T-helper 2 cell treated with Interferon-gamma antibody and Interleukin-4, amounts not matched to agents 100 ng/mL and 5 ng/mL, for 36 hours (primary cell): ENCODE measurements around the gene FOXP4. TPM values are rescaled to one million over a fixed set of nuclear protein-coding genes. Genes with fewer than 3 reads are reported as not detected.

Experiments used
- intact Hi-C: fragments of 100-400 bp; cut with micrococcal nuclease; formaldehyde crosslinking; loops from one replicate; pipeline ENCODE4 v1.15.1; 2023
- total RNA-seq: library from RNA; stranded (reverse); gene quantifications from 2 replicates; pipeline ENCODE4 v1.2.3, GENCODE V29; 2022

Gene FOXP4
- total RNA-seq, 1 donor from 2014 or later: 5.6 TPM

DNA sequence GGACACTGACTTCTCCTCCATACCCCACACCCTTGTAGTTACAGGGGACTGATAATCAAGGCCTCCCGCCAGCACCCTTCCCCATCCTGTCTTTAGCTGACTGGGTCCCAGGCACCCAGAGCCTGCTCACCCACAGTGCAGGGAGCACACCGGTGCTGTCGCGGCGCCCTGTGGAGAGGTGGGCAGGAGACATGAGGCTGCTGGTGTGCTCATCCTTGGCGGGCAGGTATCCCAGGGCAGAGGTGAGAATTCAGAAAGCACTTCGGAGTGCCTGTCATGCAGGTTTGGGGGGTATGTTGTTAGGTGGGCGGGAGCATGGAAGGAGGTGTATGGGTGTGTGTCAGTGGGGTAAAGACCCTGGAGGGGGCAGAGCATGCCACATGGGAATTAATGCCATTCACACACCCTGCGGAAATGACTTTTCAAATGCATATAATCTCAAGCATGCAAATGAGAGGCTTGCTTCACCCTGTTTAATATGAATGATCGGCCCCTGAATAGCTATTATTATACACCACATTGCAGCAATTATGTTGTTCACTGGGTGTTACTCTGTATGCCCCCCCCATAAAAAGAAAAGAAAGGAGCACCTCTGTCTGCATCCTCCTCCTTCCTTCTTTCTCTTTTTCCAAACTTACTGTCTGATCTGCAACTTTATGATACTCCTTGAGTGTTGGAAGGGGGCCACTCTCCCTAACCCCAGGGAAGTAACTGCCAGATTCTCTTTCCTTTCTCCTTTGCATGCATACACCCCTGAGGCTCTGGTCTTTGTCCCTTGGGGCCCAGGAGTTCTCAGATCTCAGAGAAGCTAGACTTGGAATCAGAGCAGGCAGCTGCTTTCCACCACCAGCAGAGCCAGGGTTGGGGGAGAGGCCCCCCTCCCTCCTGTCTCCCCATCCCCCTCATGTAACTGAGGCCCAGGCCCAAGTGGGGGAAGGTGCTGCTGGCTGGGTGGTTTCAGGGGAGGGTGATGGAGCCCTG, 16.0 kb downstream of the FOXP4 start:
- intact Hi-C loops: loop anchor here (1.0 kb wide), 1 partner anchor 30 kb away; no protein-coding TSS in a partner anchor

DNA sequence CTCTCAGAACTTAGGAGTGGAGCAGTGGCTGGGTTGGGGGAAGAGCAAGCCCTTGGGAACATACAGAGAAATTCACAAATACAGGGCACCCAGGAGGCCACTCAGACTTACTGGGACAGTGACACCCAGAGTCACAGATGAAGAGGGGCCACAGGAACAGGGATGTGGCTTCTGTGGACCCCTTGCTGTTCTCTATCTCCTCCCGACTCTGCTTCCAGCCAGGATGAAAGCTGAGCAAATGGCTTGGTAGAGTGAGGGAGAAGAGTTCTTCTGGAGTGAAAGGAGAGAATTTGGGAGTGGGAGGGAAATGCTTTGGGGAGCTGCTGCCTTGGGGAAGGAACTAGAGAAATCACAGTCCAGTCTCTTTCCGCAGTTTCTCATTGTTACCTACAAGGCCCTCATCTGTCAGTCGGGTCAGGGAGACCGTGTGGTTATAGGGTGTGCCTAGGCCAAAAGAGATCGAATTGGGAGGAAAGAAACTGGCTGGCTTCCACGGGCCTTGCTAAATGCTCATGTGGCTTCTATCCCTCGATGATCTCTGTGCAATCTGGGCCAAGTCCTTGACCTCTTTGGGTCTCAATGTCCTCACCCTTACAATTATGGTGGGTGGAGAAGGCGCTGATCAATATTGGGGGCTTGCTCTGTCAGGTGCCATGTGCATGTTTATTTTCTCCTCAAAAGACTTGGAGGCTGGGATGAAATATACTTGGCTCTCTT, 17.0 kb downstream of the FOXP4 start:
- intact Hi-C loops: no loop called here

DNA sequence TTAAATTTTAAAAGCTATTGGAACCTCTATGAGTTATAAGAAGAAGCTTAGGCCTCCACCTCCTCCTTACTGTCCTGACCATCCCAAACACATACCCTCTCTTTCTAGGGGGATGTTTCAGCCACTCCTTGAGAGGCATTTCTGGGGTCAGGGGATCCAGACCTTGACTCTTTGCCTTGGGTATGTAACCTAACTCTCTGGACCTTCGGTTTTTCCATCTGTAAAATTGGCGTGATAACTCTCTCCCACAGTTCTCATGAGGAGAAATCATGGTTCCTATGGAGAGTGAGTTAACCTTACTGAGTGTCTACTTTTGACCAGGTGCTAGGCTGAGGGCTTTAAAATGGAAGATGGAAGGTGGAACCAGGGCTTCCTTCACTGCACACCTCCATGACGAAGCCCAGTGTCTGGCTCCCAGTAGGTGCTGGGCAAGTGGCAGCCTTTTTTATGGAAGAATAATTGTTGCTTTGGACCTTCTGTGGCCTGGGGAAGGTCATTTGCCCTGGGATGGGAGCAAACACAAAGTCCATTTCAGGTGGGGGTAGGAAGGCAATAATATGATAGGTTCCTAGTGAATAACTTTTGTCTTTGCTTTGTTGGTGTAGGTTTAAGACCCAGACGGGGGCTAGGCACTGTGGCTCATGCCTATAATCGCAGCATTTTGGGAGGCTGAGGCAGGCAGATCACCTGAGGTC, 18.4 kb downstream of the FOXP4 start:
- intact Hi-C loops: no loop called here

DNA sequence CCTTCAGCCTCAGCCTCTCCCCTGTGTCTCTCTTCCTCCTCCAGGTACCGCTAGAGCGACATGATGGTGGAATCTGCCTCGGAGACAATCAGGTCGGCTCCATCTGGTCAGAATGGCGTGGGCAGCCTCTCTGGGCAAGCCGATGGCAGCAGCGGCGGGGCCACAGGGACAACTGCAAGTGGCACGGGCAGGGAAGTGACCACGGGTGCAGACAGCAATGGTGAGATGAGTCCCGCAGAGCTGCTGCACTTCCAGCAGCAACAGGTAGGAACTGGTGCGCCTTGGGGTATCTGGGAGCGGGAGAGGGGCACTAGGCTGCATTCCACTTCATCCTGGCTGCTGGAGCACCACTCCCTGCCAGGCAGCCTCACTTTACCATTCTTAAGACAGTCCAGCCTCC, 19.5 kb downstream of the FOXP4 start:
- intact Hi-C loops: no loop called here

DNA sequence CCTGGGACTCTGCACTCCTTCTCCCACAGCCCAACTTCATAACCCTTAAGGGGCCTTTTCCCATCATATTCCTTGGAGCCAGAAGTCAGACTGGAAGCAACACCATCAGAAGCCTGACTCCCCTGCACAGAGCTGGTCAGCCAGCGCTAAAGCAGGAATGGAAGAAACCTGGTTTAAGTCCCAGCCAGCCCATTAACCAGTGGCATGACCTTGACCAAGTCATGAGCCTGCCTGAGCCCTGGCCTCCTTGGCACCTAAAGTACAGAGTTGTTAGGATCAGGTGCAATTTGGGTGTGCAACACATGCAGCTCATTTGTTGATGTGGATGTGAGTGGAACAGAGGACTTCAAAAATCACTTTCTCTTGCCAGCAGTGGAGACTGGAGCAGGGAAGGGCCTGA, 20.8 kb downstream of the FOXP4 start:
- intact Hi-C loops: no loop called here

DNA sequence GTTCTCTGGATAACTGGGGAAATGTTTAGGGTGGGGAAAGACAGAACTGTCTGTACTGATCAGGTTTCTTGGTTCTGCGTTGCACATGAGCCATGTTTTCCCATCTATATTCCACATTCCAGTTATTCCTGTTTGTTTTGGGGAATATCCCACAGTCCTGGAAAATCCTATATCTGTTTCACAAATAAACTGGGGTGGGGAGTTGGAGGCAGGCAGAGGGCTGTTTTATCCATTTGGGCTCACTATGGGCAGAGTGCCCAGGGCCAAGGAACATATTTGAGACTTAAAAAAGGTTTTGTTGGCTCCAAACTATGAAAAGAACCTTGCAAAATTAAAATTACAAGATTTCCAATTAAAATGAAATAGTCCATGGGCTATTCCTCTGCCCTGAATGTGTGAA, 21.5 kb downstream of the FOXP4 start:
- intact Hi-C loops: no loop called here

GRCh38 chr6:41568202-41568584, 22.0 kb downstream of the FOXP4 start:
- intact Hi-C loops: no loop called here

DNA sequence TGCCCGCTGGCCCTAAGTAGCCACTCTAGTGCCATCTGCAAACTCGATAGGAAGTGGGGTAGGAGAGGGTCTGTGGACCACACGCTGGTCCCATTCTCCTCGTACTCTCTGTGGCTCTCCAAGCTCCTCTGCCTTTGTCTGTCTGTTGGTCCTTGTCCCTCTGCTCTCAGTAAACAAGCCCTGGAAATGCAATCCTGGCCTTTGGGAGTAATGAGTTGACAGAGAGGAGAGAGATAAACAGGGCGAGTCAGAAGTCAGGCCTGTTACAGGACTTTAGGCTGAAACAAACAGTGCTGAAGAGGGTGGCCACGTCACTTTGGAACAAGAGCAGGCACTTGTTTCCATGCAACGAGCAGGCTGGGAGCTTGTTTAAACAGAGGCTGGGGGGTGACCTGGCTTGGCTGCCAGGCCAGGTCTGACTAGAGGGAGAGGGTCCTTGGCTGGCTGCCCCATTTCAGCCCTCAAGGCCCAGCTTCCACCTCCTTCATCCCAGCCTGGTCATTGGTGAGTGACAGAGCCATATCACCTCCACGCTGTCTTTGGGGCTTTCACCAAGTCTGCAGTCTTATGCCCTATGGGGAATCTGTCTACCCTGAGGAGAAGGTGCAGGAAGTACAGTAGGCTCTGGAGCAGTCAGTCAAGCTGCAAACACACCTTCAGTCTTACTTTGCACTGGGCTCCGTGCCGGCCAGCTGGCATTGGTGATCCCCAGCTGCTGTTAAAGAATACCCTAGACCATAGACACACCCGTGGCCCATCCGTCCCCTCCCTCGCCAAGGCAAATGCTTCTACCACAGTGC, 22.6 kb downstream of the FOXP4 start:
- intact Hi-C loops: no loop called here

DNA sequence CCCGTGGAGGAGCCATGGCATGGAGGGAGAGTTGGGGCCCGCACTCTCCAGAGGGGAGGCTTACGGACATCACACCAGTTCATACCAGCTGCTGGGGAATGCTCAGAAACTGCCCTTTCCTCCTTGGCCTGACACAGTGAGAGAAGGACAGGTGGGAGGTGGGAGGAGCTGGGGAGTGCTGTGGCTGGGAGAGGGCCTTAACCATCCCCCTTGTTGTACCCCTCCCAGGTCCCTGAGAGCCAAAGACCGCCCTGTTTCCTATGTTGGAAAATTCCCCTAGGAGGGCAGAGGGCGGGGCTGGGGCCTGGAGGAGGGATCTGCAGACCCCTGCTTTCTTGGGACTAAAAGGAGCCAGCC, 24.1 kb downstream of the FOXP4 start:
- intact Hi-C loops: no loop called here

DNA sequence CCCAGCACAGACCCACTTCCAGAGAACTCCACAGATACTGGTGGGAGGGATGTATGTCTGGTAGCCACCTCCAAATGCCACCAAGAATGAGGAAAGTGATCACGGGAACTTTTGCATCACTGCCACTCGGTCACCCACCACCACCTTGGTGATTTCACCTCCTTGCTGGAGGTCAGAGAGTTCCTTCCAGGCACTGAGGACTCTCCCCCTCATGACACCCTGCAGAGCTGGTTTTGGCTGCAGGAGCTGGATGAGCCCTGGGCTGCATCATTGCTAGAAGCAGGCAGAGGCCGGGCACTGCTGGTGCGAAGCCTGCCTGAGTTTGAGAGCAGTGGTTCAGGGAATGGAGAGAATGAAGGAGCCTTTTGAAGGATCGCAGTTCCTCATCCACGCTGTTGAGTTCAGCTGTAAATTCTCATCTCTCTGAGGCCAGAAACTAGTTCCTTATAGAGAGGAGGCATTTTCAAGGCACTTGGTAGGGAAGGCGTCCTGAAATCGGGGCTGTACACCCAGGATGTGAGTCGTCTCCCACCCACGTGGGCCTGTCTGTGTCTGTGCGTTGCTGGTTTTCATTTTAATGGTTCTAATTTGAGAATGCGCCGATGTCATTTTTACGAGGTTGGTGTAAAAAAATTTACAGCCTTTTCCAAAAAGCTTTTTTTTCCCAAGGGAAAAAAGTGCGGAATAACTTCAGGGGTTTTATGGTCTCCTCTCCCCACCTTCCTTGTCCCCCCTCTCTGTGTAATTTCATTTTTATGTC, 25.0 kb downstream of the FOXP4 start:
- intact Hi-C loops: no loop called here

GRCh38 chr6:41572613-41573012, 26.4 kb downstream of the FOXP4 start:
- intact Hi-C loops: no loop called here

GRCh38 chr6:41573276-41573675, 27.1 kb downstream of the FOXP4 start:
- intact Hi-C loops: no loop called here

DNA sequence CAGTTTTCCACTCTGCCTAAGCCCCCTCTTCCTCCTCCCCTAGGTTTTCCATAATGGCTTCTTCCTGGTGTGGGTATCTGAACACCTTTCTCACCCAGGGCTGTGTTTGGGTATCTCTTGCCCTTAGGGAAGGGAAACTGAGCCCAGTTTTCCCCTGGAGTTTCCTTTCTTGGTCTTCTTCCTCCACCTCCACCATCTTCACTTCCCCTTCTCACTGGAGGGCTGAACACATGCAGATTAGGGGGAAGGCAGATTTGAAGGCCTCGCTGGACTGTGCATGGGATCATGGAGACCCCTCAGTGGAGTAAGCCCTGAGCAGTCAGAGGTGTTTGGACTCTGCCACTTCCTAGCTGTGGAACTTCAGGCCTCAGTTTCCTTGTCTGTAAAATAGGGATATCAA, 27.8 kb downstream of the FOXP4 start:
- intact Hi-C loops: no loop called here

DNA sequence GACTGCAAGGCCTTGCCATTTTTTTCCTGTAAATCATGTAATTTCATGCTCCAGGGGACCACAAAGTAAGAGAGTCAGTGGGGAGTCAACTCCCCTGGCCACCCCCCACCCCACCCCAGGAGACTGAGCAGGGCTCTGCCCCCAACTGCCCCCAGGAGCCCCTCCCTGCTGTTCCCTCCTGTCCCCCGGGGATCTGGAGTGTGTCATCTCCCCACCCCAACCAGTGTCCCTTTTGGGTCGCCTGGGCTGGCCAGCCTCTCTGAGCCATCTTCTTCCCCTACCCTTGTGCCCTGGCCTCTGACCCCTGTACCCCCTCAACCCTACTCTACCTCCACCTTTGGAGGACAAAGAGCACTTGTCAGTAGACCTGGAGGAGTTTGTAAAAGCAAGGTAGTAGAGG, 29.4 kb downstream of the FOXP4 start:
- intact Hi-C loops: no loop called here

- intact Hi-C loops: no loop called here
Observed at GRCh38 chr6:41576667-41577066, 30.5 kb downstream of the FOXP4 start.

DNA sequence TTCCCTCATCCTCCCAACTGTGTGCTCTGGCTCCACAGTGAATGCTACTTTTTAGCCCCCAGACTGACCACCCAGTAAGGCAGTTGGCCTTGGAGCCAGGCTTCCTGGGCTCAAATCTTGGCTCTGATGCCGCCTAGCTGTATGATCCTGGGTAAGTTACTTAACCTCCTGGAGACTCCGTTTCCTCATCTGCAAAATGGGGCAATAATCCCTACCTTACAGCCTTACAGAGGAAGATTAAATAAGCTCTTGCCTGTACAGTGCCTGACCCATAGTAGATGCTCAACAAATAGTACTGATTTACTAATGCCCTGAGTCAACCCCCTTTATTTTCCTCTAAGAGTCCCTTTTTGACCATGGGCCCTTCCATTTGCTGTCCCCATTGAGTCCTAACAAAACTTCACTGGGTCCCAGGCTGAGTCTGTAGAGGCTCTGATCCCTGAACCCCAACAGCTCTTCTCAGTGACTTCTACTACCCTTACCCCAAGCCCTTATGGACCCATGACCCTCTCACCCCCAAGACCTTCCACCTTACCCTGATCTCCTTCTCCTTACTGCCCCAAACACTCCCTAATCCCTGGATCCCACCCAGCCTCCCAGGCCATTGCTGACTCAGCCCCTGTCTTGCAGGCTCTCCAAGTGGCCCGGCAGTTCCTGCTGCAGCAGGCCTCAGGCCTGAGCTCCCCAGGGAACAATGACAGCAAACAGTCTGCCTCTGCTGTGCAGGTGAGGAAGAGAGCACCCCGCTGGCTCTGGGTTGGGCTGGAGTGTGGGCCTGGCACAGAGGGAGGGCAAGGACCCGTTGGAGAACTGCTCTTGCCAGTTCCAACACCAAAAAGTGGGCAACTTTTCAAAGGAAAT, 31.4 kb downstream of the FOXP4 start:
- intact Hi-C loops: no loop called here

- intact Hi-C loops: no loop called here
Observed at GRCh38 chr6:41578217-41579087, 32.3 kb downstream of the FOXP4 start.

DNA sequence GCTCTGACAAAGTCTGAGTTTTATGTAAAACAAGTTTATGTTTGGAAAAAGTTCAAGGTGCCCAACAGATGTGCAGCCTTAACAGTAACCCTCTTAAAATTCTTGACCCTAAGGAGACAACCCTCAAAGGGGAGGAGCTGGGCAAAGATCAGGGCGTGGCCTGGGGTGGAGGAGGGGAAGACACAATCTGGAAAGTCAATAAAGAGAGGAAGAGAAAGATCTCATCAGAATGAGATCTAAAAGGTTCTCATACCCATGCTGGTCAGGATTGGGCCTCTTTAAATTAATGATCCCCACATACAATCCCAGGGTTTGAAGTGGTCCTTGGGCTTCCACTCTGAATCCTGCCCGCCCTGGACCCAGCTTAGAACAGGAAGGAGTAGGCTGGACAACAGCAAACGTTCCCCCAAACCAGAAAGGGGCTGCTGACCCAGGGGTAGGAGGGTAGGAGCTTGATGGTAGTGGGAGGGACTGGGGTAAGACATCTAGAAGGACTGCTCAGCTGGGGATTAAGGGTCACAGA, 33.0 kb downstream of the FOXP4 start:
- intact Hi-C loops: no loop called here
